RWPE2 (cell line): ENCODE data around the gene GLYR1.
A peak's percentile ranks its signal among the peaks of the same experiment; 100 is the strongest.

ENCODE experiments used
- ATAC-seq: fragments of 200-7000 bp; cut with Tn5 transposase; 3 replicates; pipeline ENCODE4 v1.9.1; 2021; ENCODE audit warnings: low read depth
- DNase-seq: peaks from one replicate; pipeline ENCODE4 v3.0.0-alpha.2; 2020; ENCODE audit warnings: low spot score
- H3K27ac ChIP-seq: fragments of 450-650 bp; 2 replicates; pipeline ENCODE4 v1.5.1; 2017; ENCODE audit warnings: mild to moderate bottlenecking; ENCODE audit not compliant: poor library complexity, severe bottlenecking
- H3K27me3 ChIP-seq: fragments of 250-450 bp; sonication (Bioruptor Pico); 2 replicates; pipeline ENCODE4 v1.5.1; 2021; ENCODE audit warnings: mild to moderate bottlenecking, moderate library complexity; ENCODE audit not compliant: insufficient read depth, poor library complexity, severe bottlenecking
- H3K36me3 ChIP-seq: fragments of 250-450 bp; sonication (Bioruptor Pico); 2 replicates; pipeline ENCODE4 v1.5.1; 2020; ENCODE audit warnings: low read depth, mild to moderate bottlenecking, moderate library complexity
- H3K4me1 ChIP-seq: fragments of 250-450 bp; sonication (Bioruptor Pico); 2 replicates; pipeline ENCODE4 v1.5.1; 2021; ENCODE audit warnings: mild to moderate bottlenecking, moderate library complexity; ENCODE audit not compliant: insufficient read depth, poor library complexity, severe bottlenecking
- H3K4me3 ChIP-seq: fragments of 250-450 bp; sonication (Bioruptor Pico); 2 replicates; pipeline ENCODE4 v1.5.1; 2021; ENCODE audit warnings: mild to moderate bottlenecking, moderate library complexity; ENCODE audit not compliant: severe bottlenecking
- H3K9me3 ChIP-seq: fragments of 250-450 bp; sonication (Bioruptor Pico); 2 replicates; pipeline ENCODE4 v1.5.1; 2021; ENCODE audit warnings: mild to moderate bottlenecking, moderate library complexity; ENCODE audit not compliant: severe bottlenecking
- CTCF ChIP-seq: fragments of 450-650 bp; IDR thresholded peaks from one replicate; pipeline ENCODE4 v1.5.1; 2017; ENCODE audit warnings: mild to moderate bottlenecking, moderate library complexity; ENCODE audit not compliant: poor library complexity, severe bottlenecking

The GLYR1 gene

GRCh38 chr16:4811242-4811641, 35.8 kb downstream of the GLYR1 start:
- TF ChIP-seq CTCF, result no peak
- Histone ChIP-seq H3K27ac (no peak overlapping the region), H3K36me3 (peaks cover 58% of the 10 kb centered on the region), H3K27me3 (no peaks in the 10 kb centered on the region), H3K4me1 (no peaks in the 10 kb centered on the region), H3K4me3 (no peak overlapping the region), H3K9me3 (no peaks in the 10 kb centered on the region)
- DNase-seq, result no peak
- ATAC-seq, result no peak

- H3K4me1 ChIP-seq, result no peaks in the 10 kb centered on the region
- TF ChIP-seq CTCF, result no peak
- H3K4me3 ChIP-seq, result no peak overlapping the region
- no peak overlapping the region for H3K27ac ChIP-seq
- no peaks in the 10 kb centered on the region for H3K9me3 ChIP-seq
- DNase-seq (no peak), ATAC-seq (no peak)
- no peaks in the 10 kb centered on the region for H3K27me3 ChIP-seq
- H3K36me3 ChIP-seq, result peaks cover 36% of the 10 kb centered on the region
Measured at GRCh38 chr16:4806280-4806679, 40.8 kb downstream of the GLYR1 start.

- H3K4me3 ChIP-seq, result no peak overlapping the region
- no peaks in the 10 kb centered on the region for H3K9me3 ChIP-seq
- no peak overlapping the region for H3K27ac ChIP-seq
- ATAC-seq (no peak), DNase-seq (no peak)
- peaks cover 36% of the 10 kb centered on the region for H3K36me3 ChIP-seq
- TF ChIP-seq CTCF, result no peak
- H3K27me3 ChIP-seq, result no peaks in the 10 kb centered on the region
- H3K4me1 ChIP-seq, result peaks cover 8% of the 10 kb centered on the region
Measured at GRCh38 chr16:4805231-4805630, 41.9 kb downstream of the GLYR1 start.

- ATAC-seq, result no peak
- no peaks in the 10 kb centered on the region for H3K27me3 ChIP-seq
- H3K36me3 ChIP-seq, result peaks cover 28% of the 10 kb centered on the region
- no peak overlapping the region for H3K27ac ChIP-seq
- no peak for DNase-seq
- no peak for TF ChIP-seq CTCF
- H3K9me3 ChIP-seq, result no peaks in the 10 kb centered on the region
- H3K4me1 ChIP-seq, result peaks cover 9% of the 10 kb centered on the region
- no peak overlapping the region for H3K4me3 ChIP-seq
Measured at GRCh38 chr16:4803898-4804762, 43.0 kb downstream of the GLYR1 start.

GRCh38 chr16:4803401-4803844, 43.7 kb downstream of the GLYR1 start:
- peak overlapping the region; percentile 78 for H3K27ac ChIP-seq
- H3K4me3 ChIP-seq, result peak overlapping the region; percentile 54

More at GRCh38 chr16:4803401-4803844, 43.7 kb downstream of the GLYR1 start:
- peaks cover 9% of the 10 kb centered on the region for H3K4me1 ChIP-seq
- no peak for ATAC-seq
- no peaks in the 10 kb centered on the region for H3K9me3 ChIP-seq
- peaks cover 23% of the 10 kb centered on the region for H3K36me3 ChIP-seq
- TF ChIP-seq CTCF, result no peak
- no peaks in the 10 kb centered on the region for H3K27me3 ChIP-seq
- DNase-seq, result no peak
